ENCODE results near the gene UBE2I.

GRCh38 chr16:1317479-1318267 is 8.2 kb downstream of the UBE2I start:
- TF ChIP-seq, protein P1, sequence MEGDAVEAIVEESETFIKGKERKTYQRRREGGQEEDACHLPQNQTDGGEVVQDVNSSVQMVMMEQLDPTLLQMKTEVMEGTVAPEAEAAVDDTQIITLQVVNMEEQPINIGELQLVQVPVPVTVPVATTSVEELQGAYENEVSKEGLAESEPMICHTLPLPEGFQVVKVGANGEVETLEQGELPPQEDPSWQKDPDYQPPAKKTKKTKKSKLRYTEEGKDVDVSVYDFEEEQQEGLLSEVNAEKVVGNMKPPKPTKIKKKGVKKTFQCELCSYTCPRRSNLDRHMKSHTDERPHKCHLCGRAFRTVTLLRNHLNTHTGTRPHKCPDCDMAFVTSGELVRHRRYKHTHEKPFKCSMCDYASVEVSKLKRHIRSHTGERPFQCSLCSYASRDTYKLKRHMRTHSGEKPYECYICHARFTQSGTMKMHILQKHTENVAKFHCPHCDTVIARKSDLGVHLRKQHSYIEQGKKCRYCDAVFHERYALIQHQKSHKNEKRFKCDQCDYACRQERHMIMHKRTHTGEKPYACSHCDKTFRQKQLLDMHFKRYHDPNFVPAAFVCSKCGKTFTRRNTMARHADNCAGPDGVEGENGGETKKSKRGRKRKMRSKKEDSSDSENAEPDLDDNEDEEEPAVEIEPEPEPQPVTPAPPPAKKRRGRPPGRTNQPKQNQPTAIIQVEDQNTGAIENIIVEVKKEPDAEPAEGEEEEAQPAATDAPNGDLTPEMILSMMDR (conservative IDR thresholded peaks at IDR 0.05; ENCODE audit: low read depth, low read length) = no peak
- TF ChIP-seq EZH2 (IDR thresholded peaks at IDR 0.05; ENCODE audit: borderline replicate concordance, low read depth, low read length, poor library complexity, severe bottlenecking) = no peak

Measured in A673 (cell line).